Activated B cell treated with CpG ODN at 0.5 μM for 24 hours (primary cell): ENCODE measurements around the gene CLK3. TPM values are rescaled to one million over a fixed set of nuclear protein-coding genes. Genes with fewer than 3 reads are reported as not detected.
"Not testable (repeated sequence)": the region's sequence is repeated elsewhere in the genome, so short reads cannot be mapped to it uniquely, and the experiment has no call there.

Source experiments
- ATAC-seq: fragments of 200-7000 bp; cut with Tn5 transposase; one replicate; pipeline ENCODE4 v1.10.0; 2021; ENCODE audit warnings: low read depth, mild to moderate bottlenecking, moderate library complexity
- CTCF ChIA-PET: fragments of 350-600 bp; sonication (Branson Sonifier 250); formaldehyde crosslinking; loops from one replicate; lab custom pipeline; 2021; ENCODE audit warnings: antibody characterized with exemption; lab: Charles Lee
- POLR2A ChIA-PET: fragments of 350-600 bp; sonication (Branson Sonifier 250); formaldehyde crosslinking; loops from one replicate; lab custom pipeline; 2021; ENCODE audit warnings: antibody characterized with exemption; lab: Charles Lee
- DNase-seq: peaks from one replicate; pipeline ENCODE4 v3.0.0; 2022
- H3K27ac Mint-ChIP-seq: one replicate; pipeline ENCODE4 v1.8.0; 2020; ENCODE audit warnings: mixed read lengths
- H3K27me3 Mint-ChIP-seq: one replicate; pipeline ENCODE4 v1.8.0; 2021; ENCODE audit warnings: mixed read lengths
- H3K36me3 Mint-ChIP-seq: one replicate; pipeline ENCODE4 v1.8.0; 2021; ENCODE audit warnings: low read depth, mixed read lengths
- H3K4me1 Mint-ChIP-seq: one replicate; pipeline ENCODE4 v1.8.0; 2021; ENCODE audit warnings: mixed read lengths
- H3K4me3 Mint-ChIP-seq: one replicate; pipeline ENCODE4 v1.8.0; 2020; ENCODE audit warnings: mild to moderate bottlenecking, mixed read lengths
- H3K9me3 Mint-ChIP-seq: one replicate; pipeline ENCODE4 v1.8.0; 2020; ENCODE audit warnings: mixed read lengths
- intact Hi-C: fragments of 100-400 bp; cut with micrococcal nuclease; formaldehyde crosslinking; loops from one replicate; pipeline ENCODE4 v1.15.1; 2024
- total RNA-seq: library from RNA; stranded (reverse); gene quantifications from 2 replicates; pipeline ENCODE4 v1.2.3, GENCODE V29; 2022
- TF ChIP-seq, protein P1 (sequence below): fragments of 200-600 bp; IDR thresholded peaks from one replicate; pipeline ENCODE4 v1.8.0; 2022; ENCODE audit warnings: antibody characterized with exemption, mild to moderate bottlenecking

CLK3 gene
- total RNA-seq, 1 donor from 2014 or later = 116 TPM

DNA sequence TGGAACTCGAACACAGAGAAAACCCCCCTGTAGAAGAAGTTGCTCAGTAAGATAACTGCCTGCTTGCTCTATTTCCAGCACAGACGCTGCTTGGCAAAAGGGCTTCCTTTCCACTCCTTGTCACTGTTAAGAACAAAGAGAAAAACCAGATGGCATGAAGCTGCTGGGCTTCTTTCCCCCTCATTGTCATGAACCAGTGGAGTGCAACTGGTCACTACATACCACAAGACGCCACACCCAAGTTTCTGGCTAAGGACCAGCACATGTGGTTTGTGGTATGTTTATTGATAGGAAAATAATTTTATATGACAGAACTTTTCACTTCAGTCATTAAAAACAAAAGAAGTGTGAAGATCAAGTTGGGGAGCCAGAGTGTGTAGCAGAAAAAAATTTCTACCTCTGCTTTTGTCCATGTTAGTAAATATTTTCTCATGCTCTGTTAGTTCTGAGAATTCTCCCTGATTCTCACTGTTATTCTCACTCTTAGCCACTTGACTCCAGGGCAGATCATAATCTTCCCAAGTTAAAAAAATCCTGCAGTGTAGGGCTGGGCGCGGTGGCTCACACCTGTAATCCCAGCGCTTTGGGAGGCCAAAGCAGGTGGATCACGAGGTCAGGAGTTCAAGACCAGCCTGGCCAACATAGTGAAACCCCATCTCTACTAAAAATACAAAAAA is 37.9 kb downstream of the CLK3 start:
- peaks cover 32% of the 10 kb centered on the region for H3K4me1 Mint-ChIP-seq
- DNase-seq (no peak), ATAC-seq (no peak)
- ChIA-PET CTCF (interaction anchor here (1.4 kb wide), 1 partner anchor 18 kb away, joined by 3 read pairs; no protein-coding TSS in a partner anchor), POLR2A (no interaction called here)
- H3K4me3 Mint-ChIP-seq = no peak overlapping the region
- intact Hi-C loops = no loop called here
- TF ChIP-seq, protein P1, sequence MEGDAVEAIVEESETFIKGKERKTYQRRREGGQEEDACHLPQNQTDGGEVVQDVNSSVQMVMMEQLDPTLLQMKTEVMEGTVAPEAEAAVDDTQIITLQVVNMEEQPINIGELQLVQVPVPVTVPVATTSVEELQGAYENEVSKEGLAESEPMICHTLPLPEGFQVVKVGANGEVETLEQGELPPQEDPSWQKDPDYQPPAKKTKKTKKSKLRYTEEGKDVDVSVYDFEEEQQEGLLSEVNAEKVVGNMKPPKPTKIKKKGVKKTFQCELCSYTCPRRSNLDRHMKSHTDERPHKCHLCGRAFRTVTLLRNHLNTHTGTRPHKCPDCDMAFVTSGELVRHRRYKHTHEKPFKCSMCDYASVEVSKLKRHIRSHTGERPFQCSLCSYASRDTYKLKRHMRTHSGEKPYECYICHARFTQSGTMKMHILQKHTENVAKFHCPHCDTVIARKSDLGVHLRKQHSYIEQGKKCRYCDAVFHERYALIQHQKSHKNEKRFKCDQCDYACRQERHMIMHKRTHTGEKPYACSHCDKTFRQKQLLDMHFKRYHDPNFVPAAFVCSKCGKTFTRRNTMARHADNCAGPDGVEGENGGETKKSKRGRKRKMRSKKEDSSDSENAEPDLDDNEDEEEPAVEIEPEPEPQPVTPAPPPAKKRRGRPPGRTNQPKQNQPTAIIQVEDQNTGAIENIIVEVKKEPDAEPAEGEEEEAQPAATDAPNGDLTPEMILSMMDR = no peak
- H3K27ac Mint-ChIP-seq = no peak overlapping the region
- peaks cover 38% of the 10 kb centered on the region for H3K36me3 Mint-ChIP-seq
- H3K27me3 Mint-ChIP-seq = no peaks in the 10 kb centered on the region
- H3K9me3 Mint-ChIP-seq = no peaks in the 10 kb centered on the region

DNA sequence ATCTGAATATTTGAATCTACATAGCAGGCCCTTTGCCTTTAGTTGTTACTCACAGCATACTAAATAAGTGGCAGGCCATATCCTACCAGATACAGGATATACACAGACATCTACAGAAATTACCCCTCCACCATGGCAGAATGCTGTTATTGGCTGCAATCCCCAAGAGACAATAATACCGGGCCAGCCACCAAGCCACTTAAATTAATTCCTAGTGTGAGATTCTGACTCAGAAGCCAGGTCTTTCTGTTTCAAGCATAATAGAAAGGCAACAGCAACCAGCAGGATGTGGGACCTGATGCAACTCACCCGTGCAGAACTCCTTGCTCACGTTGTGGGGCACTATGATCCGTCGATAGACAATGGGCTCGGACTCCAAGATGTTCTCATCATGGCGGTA is 39.8 kb downstream of the CLK3 start:
- TF ChIP-seq, protein P1 = no peak
- Mint-ChIP-seq H3K36me3 (peaks cover 30% of the 10 kb centered on the region), H3K4me1 (peaks cover 31% of the 10 kb centered on the region), H3K4me3 (no peak overlapping the region), H3K27ac (no peak overlapping the region), H3K27me3 (no peaks in the 10 kb centered on the region), H3K9me3 (no peaks in the 10 kb centered on the region)
- ChIA-PET POLR2A (no interaction called here), CTCF (interaction anchor here (1.0 kb wide), 1 partner anchor 113 kb away, joined by 4 read pairs; no protein-coding TSS in a partner anchor)
- ATAC-seq = peak; percentile 49
- intact Hi-C loops = no loop called here
- DNase-seq = no peak

DNA sequence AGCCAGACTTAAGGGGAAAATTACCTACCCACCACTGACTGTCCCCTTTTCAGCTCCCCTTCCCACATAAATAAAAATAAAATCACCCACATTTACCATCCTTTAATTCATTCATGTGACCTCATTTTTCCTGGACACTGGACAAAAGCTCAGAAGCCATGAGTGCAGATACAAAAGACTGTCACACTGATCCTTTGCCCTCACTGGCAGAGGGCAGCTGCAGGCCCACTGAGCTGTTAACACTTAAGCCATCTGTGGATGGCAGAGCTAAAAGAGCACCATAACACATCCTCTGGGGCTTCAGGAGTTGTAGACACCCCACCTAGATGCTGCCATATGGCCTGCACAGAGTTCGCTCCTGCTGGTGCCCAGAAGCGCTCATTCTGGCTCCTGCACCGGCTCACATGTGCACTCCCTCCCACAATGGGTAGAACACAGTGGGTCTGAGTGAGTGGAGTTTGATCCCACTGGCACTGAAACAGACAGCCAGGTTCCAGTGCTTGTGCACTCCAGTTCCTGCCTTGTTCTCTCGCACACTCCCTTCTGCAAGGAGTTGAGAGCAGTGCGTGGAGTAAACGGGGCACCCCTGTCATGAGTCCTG is 41.4 kb downstream of the CLK3 start:
- intact Hi-C loops = no loop called here
- no peaks in the 10 kb centered on the region for H3K9me3 Mint-ChIP-seq
- peaks cover 25% of the 10 kb centered on the region for H3K4me1 Mint-ChIP-seq
- DNase-seq (no peak), ATAC-seq (no peak)
- no peak overlapping the region for H3K4me3 Mint-ChIP-seq
- H3K27me3 Mint-ChIP-seq = no peaks in the 10 kb centered on the region
- peaks cover 24% of the 10 kb centered on the region for H3K36me3 Mint-ChIP-seq
- H3K27ac Mint-ChIP-seq = no peak overlapping the region
- ChIA-PET CTCF (no interaction called here), POLR2A (no interaction called here)
- TF ChIP-seq, protein P1 = no peak

DNA sequence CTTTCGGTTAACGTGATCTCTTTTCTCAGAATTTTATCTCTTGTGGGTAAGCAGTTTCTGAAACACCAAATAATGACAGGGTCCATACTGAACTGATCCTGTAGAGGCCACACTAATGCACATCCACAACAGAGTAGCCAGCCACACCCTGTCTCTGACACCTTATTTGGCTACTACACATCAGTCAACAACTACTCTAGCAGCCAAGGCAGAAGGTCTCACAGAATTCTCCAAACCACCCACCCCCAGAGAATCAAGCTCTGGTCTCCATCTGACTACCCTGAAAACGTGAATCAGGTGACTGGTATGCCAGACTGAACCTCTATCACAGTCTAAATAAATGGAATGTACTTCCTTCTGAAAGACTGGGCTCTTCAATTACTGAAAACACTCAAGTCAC is 42.2 kb downstream of the CLK3 start:
- TF ChIP-seq, protein P1 = no peak
- peaks cover 24% of the 10 kb centered on the region for H3K36me3 Mint-ChIP-seq
- ATAC-seq (no peak), DNase-seq (no peak)
- no peak overlapping the region for H3K27ac Mint-ChIP-seq
- intact Hi-C loops = no loop called here
- H3K9me3 Mint-ChIP-seq = no peaks in the 10 kb centered on the region
- CTCF ChIA-PET = no interaction called here
- no peak overlapping the region for H3K4me3 Mint-ChIP-seq
- H3K4me1 Mint-ChIP-seq = peaks cover 27% of the 10 kb centered on the region
- POLR2A ChIA-PET = no interaction called here
- no peaks in the 10 kb centered on the region for H3K27me3 Mint-ChIP-seq

DNA sequence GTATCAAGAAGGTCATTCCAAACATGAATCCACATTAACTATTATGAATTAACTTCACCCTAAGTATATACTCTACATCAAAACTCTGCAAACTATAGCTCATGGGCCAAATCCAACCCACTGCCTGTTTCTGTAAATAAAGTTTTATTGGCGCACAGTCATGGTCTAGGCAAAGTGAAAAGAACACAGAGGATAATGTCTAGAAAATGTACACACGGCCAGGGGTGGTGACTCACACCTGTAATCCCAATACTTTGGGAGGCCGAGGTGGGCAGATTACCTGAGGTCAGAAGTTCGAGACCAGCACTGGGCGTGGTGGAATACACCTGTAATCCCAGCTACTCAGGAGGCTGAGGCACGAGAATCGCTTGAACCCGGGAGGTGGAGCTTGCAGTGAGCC is 45.6 kb downstream of the CLK3 start:
- POLR2A ChIA-PET, H3K9me3 Mint-ChIP-seq, intact Hi-C loops, H3K4me1 Mint-ChIP-seq, H3K27ac Mint-ChIP-seq, DNase-seq, CTCF ChIA-PET, H3K4me3 Mint-ChIP-seq, ATAC-seq, H3K27me3 Mint-ChIP-seq: not testable (repeated sequence)
- H3K36me3 Mint-ChIP-seq = peaks cover 13% of the 10 kb centered on the region
